IPS-18a (cell line): ENCODE measurements around the gene BCKDHA.
"Not testable (repeated sequence)": the region's sequence is repeated elsewhere in the genome, so short reads cannot be mapped to it uniquely, and the experiment has no call there.

Experiments
- H3K27ac ChIP-seq: one replicate; pipeline ENCODE4 v1.5.1; 2013; ENCODE audit warnings: low read length
- H3K27me3 ChIP-seq: one replicate; pipeline ENCODE4 v1.6.1; 2013; ENCODE audit warnings: mild to moderate bottlenecking, low read length; ENCODE audit not compliant: control insufficient read depth, insufficient read depth
- H3K36me3 ChIP-seq: one replicate; pipeline ENCODE4 v1.6.1; 2013; ENCODE audit warnings: low read depth, low read length; ENCODE audit not compliant: control insufficient read depth
- H3K4me1 ChIP-seq: one replicate; pipeline ENCODE4 v1.6.1; 2013; ENCODE audit warnings: low read depth, low read length; ENCODE audit not compliant: control insufficient read depth
- H3K4me3 ChIP-seq: one replicate; pipeline ENCODE4 v1.5.1; 2013; ENCODE audit warnings: low read length
- H3K9ac ChIP-seq: one replicate; pipeline ENCODE4 v1.6.1; 2013; ENCODE audit warnings: mild to moderate bottlenecking, low read length, moderate library complexity
- H3K9me3 ChIP-seq: one replicate; pipeline ENCODE4 v1.6.1; 2013; ENCODE audit warnings: low read depth, low read length; ENCODE audit not compliant: control insufficient read depth

The BCKDHA gene

GRCh38 chr19:41371119-41371518 lies 26.5 kb upstream of the BCKDHA start:
- not testable (repeated sequence) for H3K27ac ChIP-seq, H3K27me3 ChIP-seq, H3K36me3 ChIP-seq, H3K9me3 ChIP-seq, H3K9ac ChIP-seq, H3K4me3 ChIP-seq, H3K4me1 ChIP-seq

DNA sequence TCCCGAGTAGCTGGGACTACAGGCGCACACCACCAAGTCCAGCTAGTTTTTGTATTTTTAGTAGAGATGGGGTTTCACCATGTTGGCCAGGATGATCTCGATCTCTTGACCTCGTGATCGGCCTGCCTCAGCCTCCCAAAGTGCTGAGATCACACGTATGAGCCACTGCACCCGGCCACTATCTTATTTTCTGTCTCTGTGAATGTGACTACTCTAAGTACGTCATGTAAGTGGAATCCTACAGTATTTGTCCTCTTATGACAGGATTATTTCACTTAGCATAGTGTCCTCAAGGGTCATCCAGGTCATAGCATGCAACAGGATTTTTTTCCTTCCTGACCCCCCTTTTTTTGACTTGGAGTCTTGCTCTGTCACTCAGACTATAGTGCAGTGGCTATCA lies 26.1 kb upstream of the BCKDHA start:
- H3K9ac ChIP-seq = no peak overlapping the region
- no peaks in the 10 kb centered on the region for H3K9me3 ChIP-seq
- H3K4me1 ChIP-seq = no peaks in the 10 kb centered on the region
- H3K4me3 ChIP-seq = no peak overlapping the region
- H3K27me3 ChIP-seq = no peaks in the 10 kb centered on the region
- H3K36me3 ChIP-seq = no peaks in the 10 kb centered on the region
- no peak overlapping the region for H3K27ac ChIP-seq

DNA sequence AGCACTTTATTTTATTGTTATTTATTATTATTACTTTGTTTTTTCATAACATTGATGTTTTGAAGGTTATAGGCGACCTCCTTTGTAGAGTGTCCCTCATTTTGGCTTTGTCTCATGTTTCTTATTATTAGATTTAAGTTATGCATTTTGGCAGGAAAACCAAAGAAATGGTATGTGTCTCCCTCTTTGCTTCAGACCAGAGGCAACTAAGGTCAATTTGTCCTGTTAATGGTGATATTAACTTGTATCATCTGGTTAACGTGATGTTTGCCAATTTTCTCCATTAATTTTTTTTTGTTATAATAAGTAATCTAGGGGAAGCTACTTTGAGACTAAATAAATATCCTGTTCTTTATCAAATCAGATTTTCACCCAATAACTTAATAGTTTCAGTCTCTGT lies 25.1 kb upstream of the BCKDHA start:
- no peak overlapping the region for H3K27ac ChIP-seq

GRCh38 chr19:41373993-41374392 lies 23.6 kb upstream of the BCKDHA start:
- Histone ChIP-seq H3K27ac (no peak overlapping the region), H3K4me3 (no peak overlapping the region), H3K27me3 (peaks cover 8% of the 10 kb centered on the region), H3K36me3 (no peaks in the 10 kb centered on the region), H3K9me3 (no peaks in the 10 kb centered on the region), H3K9ac (no peak overlapping the region), H3K4me1 (peaks cover 6% of the 10 kb centered on the region)

More for the DNA sequence above, 25.1 kb upstream of the BCKDHA start:
- Histone ChIP-seq H3K4me1 (no peaks in the 10 kb centered on the region), H3K9me3 (no peaks in the 10 kb centered on the region), H3K27me3 (peaks cover 8% of the 10 kb centered on the region), H3K4me3 (no peak overlapping the region), H3K36me3 (no peaks in the 10 kb centered on the region), H3K9ac (no peak overlapping the region)

GRCh38 chr19:41376241-41376997 lies 21.2 kb upstream of the BCKDHA start, which contains the start of gene TMEM91:
Gene TMEM91 (plus strand): TSS chr19:41376533. CDS start chr19:41378310, 1,777 bp downstream.
- peak within 1 kb of the TSS; percentile 70 for H3K4me3 ChIP-seq
- H3K27ac ChIP-seq = no peak within 1 kb of the TSS
- H3K36me3 ChIP-seq = no peaks in the 10 kb centered on the region
- H3K4me1 ChIP-seq = peaks cover 6% of the 10 kb centered on the region
- H3K9ac ChIP-seq = peak within 1 kb of the TSS; percentile 8
- no peaks in the 10 kb centered on the region for H3K9me3 ChIP-seq
- H3K27me3 ChIP-seq = peaks cover 8% of the 10 kb centered on the region

DNA sequence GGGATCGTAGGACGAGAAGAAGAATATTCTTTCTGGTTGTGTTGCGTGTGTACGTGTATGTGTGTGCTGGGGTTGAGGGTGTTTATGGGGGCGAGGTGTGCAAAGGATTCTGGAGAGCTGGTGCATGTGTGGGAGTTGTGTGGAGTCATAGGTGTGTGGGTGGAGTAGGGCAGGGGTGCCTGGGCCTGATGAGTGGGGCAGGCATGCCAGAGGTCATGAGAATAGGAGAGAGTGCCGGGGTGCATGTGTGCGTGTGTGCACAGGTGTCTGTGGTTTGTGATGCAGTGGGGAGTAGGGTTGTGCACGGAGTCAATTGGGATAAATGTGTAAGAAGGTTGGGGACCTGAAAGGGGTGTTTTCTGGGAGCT lies 20.6 kb upstream of the BCKDHA start:
- H3K4me1 ChIP-seq = peaks cover 6% of the 10 kb centered on the region
- H3K27ac ChIP-seq = no peak overlapping the region
- H3K9me3 ChIP-seq = no peaks in the 10 kb centered on the region
- H3K4me3 ChIP-seq = peak overlapping the region; percentile 70
- peak overlapping the region; percentile 8 for H3K9ac ChIP-seq
- peaks cover 8% of the 10 kb centered on the region for H3K27me3 ChIP-seq
- H3K36me3 ChIP-seq = no peaks in the 10 kb centered on the region

DNA sequence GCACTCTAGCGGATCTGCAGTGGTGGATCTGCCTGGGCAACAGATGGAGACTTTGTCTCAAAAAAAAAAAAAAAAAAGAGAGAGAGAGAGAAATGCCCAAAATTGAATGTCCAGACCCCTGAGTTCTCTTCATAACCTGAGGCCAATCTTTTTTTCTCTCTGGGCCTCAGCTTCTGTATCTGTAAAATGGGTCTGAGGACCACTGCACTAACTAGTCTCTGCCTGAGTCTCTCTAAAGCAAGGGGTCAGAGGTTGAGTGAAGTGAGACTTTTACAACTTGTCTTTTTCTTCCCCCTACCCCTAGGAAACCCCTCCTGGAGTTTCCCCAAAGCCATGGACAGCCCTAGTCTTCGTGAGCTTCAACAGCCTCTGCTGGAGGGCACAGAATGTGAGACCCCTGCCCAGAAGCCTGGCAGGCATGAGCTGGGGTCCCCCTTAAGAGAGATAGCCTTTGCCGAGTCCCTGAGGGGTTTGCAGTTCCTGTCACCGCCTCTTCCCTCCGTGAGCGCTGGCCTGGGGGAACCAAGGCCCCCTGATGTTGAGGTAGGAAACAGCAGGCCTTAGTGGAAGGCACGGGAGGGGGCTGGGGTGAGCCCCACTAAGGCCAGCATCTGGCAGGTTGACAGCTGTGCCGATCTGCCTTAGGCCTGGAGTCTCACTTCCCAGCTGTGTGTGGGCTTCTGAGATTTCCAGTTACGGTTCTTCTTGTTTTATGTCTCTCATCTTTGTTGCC lies 19.5 kb upstream of the BCKDHA start:
- Histone ChIP-seq H3K27me3 (peaks cover 8% of the 10 kb centered on the region), H3K27ac (no peak overlapping the region), H3K9ac (no peak overlapping the region)

GRCh38 chr19:41381536-41381935 lies 16.1 kb upstream of the BCKDHA start:
- H3K9ac ChIP-seq, H3K27ac ChIP-seq, H3K4me1 ChIP-seq: not testable (repeated sequence)

More for the DNA sequence above, 19.5 kb upstream of the BCKDHA start:
- Histone ChIP-seq H3K9me3 (no peaks in the 10 kb centered on the region), H3K36me3 (no peaks in the 10 kb centered on the region), H3K4me1 (peaks cover 6% of the 10 kb centered on the region), H3K4me3 (no peak overlapping the region)

DNA sequence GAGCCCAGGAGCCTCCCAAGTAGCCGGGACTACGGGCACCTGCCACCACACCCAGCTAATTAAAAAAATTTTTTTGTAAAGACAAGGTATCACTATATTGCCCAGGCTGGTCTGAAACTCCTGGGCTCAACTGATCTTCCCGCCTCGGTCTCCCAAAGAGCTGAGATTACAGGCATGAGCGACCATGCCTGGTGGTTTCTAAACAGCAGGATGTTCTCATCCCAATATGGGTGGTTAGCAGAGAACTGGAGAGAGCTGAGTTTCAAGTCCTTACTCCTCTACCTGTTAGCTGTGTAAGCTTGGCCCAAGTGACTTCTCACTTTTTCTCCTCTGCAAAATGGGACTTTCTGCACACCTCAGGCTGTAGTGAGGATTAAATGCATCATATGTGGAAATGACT lies 13.3 kb upstream of the BCKDHA start:
- Histone ChIP-seq H3K27me3 (no peaks in the 10 kb centered on the region), H3K4me3 (no peak overlapping the region), H3K9ac (no peak overlapping the region), H3K4me1 (no peaks in the 10 kb centered on the region), H3K27ac (no peak overlapping the region), H3K36me3 (peaks cover 14% of the 10 kb centered on the region), H3K9me3 (no peaks in the 10 kb centered on the region)

More at GRCh38 chr19:41381536-41381935, 16.1 kb upstream of the BCKDHA start:
- H3K27me3 ChIP-seq, H3K9me3 ChIP-seq, H3K36me3 ChIP-seq, H3K4me3 ChIP-seq: not testable (repeated sequence)

DNA sequence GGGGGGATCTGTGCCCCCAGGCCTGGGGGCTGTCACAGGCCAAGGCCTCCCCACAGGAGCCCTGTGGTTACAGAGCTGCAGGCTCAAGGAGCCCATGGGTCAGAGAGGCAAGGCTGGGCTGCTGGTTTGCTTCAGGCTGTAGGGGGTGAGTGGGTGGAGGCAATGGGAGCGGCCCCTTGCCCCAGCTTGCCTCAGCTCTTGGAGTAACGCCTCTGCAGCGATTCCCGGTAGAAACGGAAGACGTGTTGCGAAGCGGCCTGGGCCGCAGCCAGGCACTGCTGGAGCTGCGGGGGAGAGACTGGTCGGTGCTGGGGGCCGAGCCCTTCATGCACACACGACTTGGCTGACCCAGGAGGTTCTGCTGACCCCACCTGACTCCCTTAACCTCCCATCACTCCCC lies 11.2 kb upstream of the BCKDHA start:
- Histone ChIP-seq H3K36me3 (peaks cover 31% of the 10 kb centered on the region), H3K4me3 (no peak overlapping the region), H3K27me3 (no peaks in the 10 kb centered on the region), H3K9me3 (no peaks in the 10 kb centered on the region), H3K9ac (no peak overlapping the region), H3K4me1 (no peaks in the 10 kb centered on the region), H3K27ac (no peak overlapping the region)

DNA sequence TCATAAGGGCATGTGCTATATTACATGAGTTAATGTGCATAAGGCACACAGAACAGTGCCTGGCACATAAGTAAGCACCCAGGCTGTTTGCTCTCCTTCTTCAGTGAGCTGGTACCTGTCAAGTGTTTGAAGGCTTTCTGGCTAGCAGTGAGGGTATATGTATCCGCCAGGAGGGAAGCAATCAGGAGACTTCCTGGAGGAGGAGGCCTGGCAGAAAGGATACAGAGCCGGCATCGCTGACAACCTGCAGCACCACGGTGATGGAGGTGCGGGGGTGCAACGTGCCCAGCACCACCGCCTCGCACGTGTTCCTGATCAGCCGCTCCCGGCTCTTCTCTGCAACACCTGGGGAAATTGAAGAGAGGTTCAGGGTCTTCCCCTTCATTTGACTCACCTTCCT lies 6.0 kb upstream of the BCKDHA start:
- Histone ChIP-seq H3K9me3 (no peaks in the 10 kb centered on the region), H3K36me3 (peaks cover 31% of the 10 kb centered on the region)

GRCh38 chr19:41392775-41393174 lies 4.8 kb upstream of the BCKDHA start:
- H3K4me3 ChIP-seq = no peak overlapping the region
- H3K27ac ChIP-seq = no peak overlapping the region
- peaks cover 25% of the 10 kb centered on the region for H3K36me3 ChIP-seq
- H3K27me3 ChIP-seq = no peaks in the 10 kb centered on the region
- no peak overlapping the region for H3K9ac ChIP-seq
- no peaks in the 10 kb centered on the region for H3K9me3 ChIP-seq
- H3K4me1 ChIP-seq = no peaks in the 10 kb centered on the region

More for the DNA sequence above, 6.0 kb upstream of the BCKDHA start:
- H3K4me3 ChIP-seq = no peak overlapping the region
- no peak overlapping the region for H3K27ac ChIP-seq
- no peak overlapping the region for H3K9ac ChIP-seq
- H3K4me1 ChIP-seq = no peaks in the 10 kb centered on the region
- H3K27me3 ChIP-seq = no peaks in the 10 kb centered on the region
